Fibroblast of the aortic adventitia (primary cell): Measurements from ENCODE around the gene PID1. TPM values are rescaled to one million over a fixed set of nuclear protein-coding genes. Genes with fewer than 3 reads are reported as not detected.

Experiments used
- DNase-seq: peaks from one replicate; pipeline ENCODE4 v3.0.0-alpha.2; 2010; ENCODE audit warnings: low read depth
- H3K4me3 ChIP-seq: 2 replicates; pipeline ENCODE4 v1.5.1; 2011; ENCODE audit warnings: low read depth, mild to moderate bottlenecking, control low read depth, low read length, moderate library complexity
- CTCF ChIP-seq: IDR thresholded peaks from 2 replicates; pipeline ENCODE4 v1.5.1; 2011; ENCODE audit warnings: mild to moderate bottlenecking, low read length, control low read depth, inconsistent platforms; ENCODE audit not compliant: insufficient read depth
- total RNA-seq: library from RNA; depleted of rRNA; stranded (reverse); fragments of >200 nt; gene quantifications from 2 replicates; pipeline ENCODE4 v1.2.3, GENCODE V29; 2012; ENCODE audit warnings: low replicate concordance

The PID1 gene
- total RNA-seq, 1 donor = 13.0 TPM

GRCh38 chr2:229001196-229001595, 269.9 kb downstream of the PID1 start:
- no peak overlapping the region for H3K4me3 ChIP-seq
- no peak for DNase-seq
- TF ChIP-seq CTCF = no peak

GRCh38 chr2:228999326-228999725, 271.8 kb downstream of the PID1 start:
- TF ChIP-seq CTCF = no peak

GRCh38 chr2:228988786-228989185, 282.3 kb downstream of the PID1 start:
- no peak for TF ChIP-seq CTCF
- no peak overlapping the region for H3K4me3 ChIP-seq
- DNase-seq = no peak

More at GRCh38 chr2:228999326-228999725, 271.8 kb downstream of the PID1 start:
- no peak overlapping the region for H3K4me3 ChIP-seq
- no peak for DNase-seq

- no peak for TF ChIP-seq CTCF
- no peak overlapping the region for H3K4me3 ChIP-seq
- DNase-seq = no peak
These were observed 283.5 kb downstream of the PID1 start for GRCh38 chr2:228987441-228988155.

GRCh38 chr2:228986961-228987360, 284.1 kb downstream of the PID1 start:
- no peak for DNase-seq
- no peak for TF ChIP-seq CTCF
- no peak overlapping the region for H3K4me3 ChIP-seq

- no peak for DNase-seq
- TF ChIP-seq CTCF = no peak
- H3K4me3 ChIP-seq = no peak overlapping the region
These were observed 287.4 kb downstream of the PID1 start for GRCh38 chr2:228983700-228984099.

- no peak for DNase-seq
- no peak overlapping the region for H3K4me3 ChIP-seq
- no peak for TF ChIP-seq CTCF
These were observed 296.9 kb downstream of the PID1 start for GRCh38 chr2:228974169-228974568.
